GM23338 (cell line): ENCODE results near the gene CLDN3. TPM values are rescaled to one million over a fixed set of nuclear protein-coding genes. Genes with fewer than 3 reads are reported as not detected.

Source experiments
- ATAC-seq: fragments of 200-7000 bp; cut with Tn5 transposase; 3 replicates; pipeline ENCODE4 v1.9.1; 2020
- DNase-seq: peaks from one replicate; pipeline ENCODE4 v3.0.0-alpha.2; 2015; ENCODE audit warnings: low spot score
- H2AFZ ChIP-seq: fragments of 200-600 bp; sonication (generic); 2 replicates; pipeline ENCODE4 v1.8.0; 2016; ENCODE audit warnings: antibody characterized with exemption, mild to moderate bottlenecking, moderate library complexity
- H3F3A ChIP-seq: fragments of 200-600 bp; sonication (generic); replicated peaks from 2 replicates; pipeline ENCODE4 v1.8.0; 2017; ENCODE audit warnings: antibody characterized with exemption, mixed run types, low read depth
- H3K27ac ChIP-seq: fragments of 200-600 bp; sonication (generic); 2 replicates; pipeline ENCODE4 v1.6.1; 2016; ENCODE audit warnings: low read depth
- H3K27me3 ChIP-seq: fragments of 200-600 bp; sonication (generic); 2 replicates; pipeline ENCODE4 v1.8.0; 2016; ENCODE audit warnings: mild to moderate bottlenecking, mixed run types, moderate library complexity; ENCODE audit not compliant: insufficient read depth
- H3K36me3 ChIP-seq: fragments of 200-600 bp; sonication (generic); 2 replicates; pipeline ENCODE4 v1.8.0; 2016; ENCODE audit warnings: mild to moderate bottlenecking; ENCODE audit not compliant: insufficient read depth
- H3K4me1 ChIP-seq: fragments of 200-600 bp; sonication (generic); 2 replicates; pipeline ENCODE4 v1.8.0; 2016; ENCODE audit warnings: mild to moderate bottlenecking, moderate library complexity; ENCODE audit not compliant: insufficient read depth
- H3K4me2 ChIP-seq: fragments of 200-600 bp; sonication (generic); 2 replicates; pipeline ENCODE4 v1.7.1; 2017; ENCODE audit warnings: mixed run types
- H3K4me3 ChIP-seq: fragments of 200-600 bp; sonication (generic); 2 replicates; pipeline ENCODE4 v1.6.1; 2016; ENCODE audit warnings: mixed run types
- H3K79me2 ChIP-seq: fragments of 200-600 bp; sonication (generic); replicated peaks from 2 replicates; pipeline ENCODE4 v1.8.0; 2017; ENCODE audit warnings: mild to moderate bottlenecking; ENCODE audit not compliant: insufficient read depth
- H3K9me2 ChIP-seq: fragments of 200-600 bp; sonication (generic); 2 replicates; pipeline ENCODE4 v1.8.0; 2017; ENCODE audit not compliant: insufficient read depth
- H4K20me1 ChIP-seq: fragments of 200-600 bp; sonication (generic); replicated peaks from 2 replicates; pipeline ENCODE4 v1.8.0; 2017; ENCODE audit warnings: mild to moderate bottlenecking; ENCODE audit not compliant: insufficient read depth
- H3K27ac Mint-ChIP-seq: 2 replicates; pipeline ENCODE4 v1.8.0; 2020; ENCODE audit warnings: inconsistent platforms, mild to moderate bottlenecking, moderate library complexity, mixed read lengths
- H3K27me3 Mint-ChIP-seq: 3 replicates; pipeline ENCODE4 v1.8.0; 2022; ENCODE audit warnings: low read depth, mild to moderate bottlenecking, moderate library complexity, mixed read lengths, inconsistent platforms; ENCODE audit not compliant: insufficient read depth, poor library complexity
- H3K36me3 Mint-ChIP-seq: 3 replicates; pipeline ENCODE4 v1.8.0; 2021; ENCODE audit warnings: low read depth, mild to moderate bottlenecking, inconsistent platforms, moderate library complexity, mixed read lengths
- H3K4me1 Mint-ChIP-seq: 3 replicates; pipeline ENCODE4 v1.8.0; 2020; ENCODE audit warnings: mild to moderate bottlenecking, inconsistent platforms, mixed read lengths
- H3K4me3 Mint-ChIP-seq: 3 replicates; pipeline ENCODE4 v1.8.0; 2021; ENCODE audit warnings: moderate library complexity, mild to moderate bottlenecking, inconsistent platforms, mixed read lengths
- H3K9me3 Mint-ChIP-seq: 3 replicates; pipeline ENCODE4 v1.8.0; 2020; ENCODE audit warnings: moderate library complexity, mild to moderate bottlenecking, inconsistent platforms, mixed read lengths
- CREB1 ChIP-seq: fragments of 250-450 bp; sonication (Bioruptor Pico); IDR thresholded peaks from 2 replicates; pipeline ENCODE4 v1.5.0; 2020; ENCODE audit warnings: low read depth, mild to moderate bottlenecking, moderate library complexity
- EZH2 ChIP-seq: fragments of 200-600 bp; sonication (generic); IDR thresholded peaks from one replicate; pipeline ENCODE4 v1.8.0; 2017; ENCODE audit warnings: antibody characterized with exemption, mild to moderate bottlenecking, low read depth; ENCODE audit not compliant: unreplicated experiment
- EZH2phosphoT487 ChIP-seq: fragments of 200-600 bp; sonication (generic); IDR thresholded peaks from one replicate; pipeline ENCODE4 v1.8.1; 2018; ENCODE audit warnings: antibody characterized with exemption; ENCODE audit not compliant: unreplicated experiment
- JUNB ChIP-seq: IDR thresholded peaks from one replicate; pipeline ENCODE4 v1.6.1; 2016; ENCODE audit warnings: antibody characterized with exemption; ENCODE audit not compliant: unreplicated experiment
- NANOG ChIP-seq: IDR thresholded peaks from 2 replicates; pipeline ENCODE4 v1.6.1; 2016; ENCODE audit warnings: antibody characterized with exemption, borderline replicate concordance
- POLR2AphosphoS5 ChIP-seq: IDR thresholded peaks from 2 replicates; pipeline ENCODE4 v1.6.1; 2016; ENCODE audit warnings: antibody characterized with exemption, low read depth
- STAT1 ChIP-seq: IDR thresholded peaks from one replicate; pipeline ENCODE4 v1.6.1; 2016; ENCODE audit warnings: antibody characterized with exemption; ENCODE audit not compliant: unreplicated experiment
- ZNF114 ChIP-seq: fragments of 250-450 bp; sonication (Bioruptor Pico); IDR thresholded peaks from 2 replicates; pipeline ENCODE4 v1.5.0; 2020; ENCODE audit warnings: mild to moderate bottlenecking, moderate library complexity
- ZNF331 ChIP-seq: fragments of 250-450 bp; sonication (Bioruptor Pico); IDR thresholded peaks from 2 replicates; pipeline ENCODE4 v1.5.0; 2020; ENCODE audit warnings: low read depth, mild to moderate bottlenecking, moderate library complexity
- polyA plus RNA-seq: library from polyadenylated mRNA; unstranded; fragments of >200 nt; fragmentation: Nextera tagmentation; extraction: Ambion mirVana; gene quantifications from 2 replicates; pipeline ENCODE4 v1.2.1, GENCODE V29; 2016
- total RNA-seq: library from RNA; depleted of rRNA; stranded (reverse); fragments of >200 nt; shearing (Covaris generic); gene quantifications from 2 replicates; pipeline ENCODE4 v1.2.3, GENCODE V29; 2014
- TF ChIP-seq, protein P1 (sequence below): IDR thresholded peaks from 2 replicates; pipeline ENCODE4 v1.6.1; 2016; ENCODE audit warnings: antibody characterized with exemption
- TF ChIP-seq, protein P2 (sequence below): fragments of 250-450 bp; sonication (Bioruptor Pico); IDR thresholded peaks from 2 replicates; pipeline ENCODE4 v1.5.0; 2020; ENCODE audit warnings: mild to moderate bottlenecking, moderate library complexity
- TF ChIP-seq, protein P3 (sequence below): IDR thresholded peaks from one replicate; pipeline ENCODE4 v1.6.1; 2018; ENCODE audit warnings: antibody characterized with exemption; ENCODE audit not compliant: unreplicated experiment
- TF ChIP-seq, protein P4 (sequence below), 2 experiments: fragments of 200-600 bp in 1 of 2; sonication (generic) in 1 of 2; conservative IDR thresholded peaks; 2 replicates each; pipeline versions ENCODE4 v1.5.1 to v1.6.1; 2016 to 2017; ENCODE audit warnings: antibody characterized with exemption in 2 of 2, low read depth in 2 of 2, mild to moderate bottlenecking in 2 of 2, moderate library complexity in 1 of 2

CLDN3 gene
- total and polyA plus RNA-seq, 2 experiments from 2014 or later, result 20.1 to 27.7 TPM

DNA sequence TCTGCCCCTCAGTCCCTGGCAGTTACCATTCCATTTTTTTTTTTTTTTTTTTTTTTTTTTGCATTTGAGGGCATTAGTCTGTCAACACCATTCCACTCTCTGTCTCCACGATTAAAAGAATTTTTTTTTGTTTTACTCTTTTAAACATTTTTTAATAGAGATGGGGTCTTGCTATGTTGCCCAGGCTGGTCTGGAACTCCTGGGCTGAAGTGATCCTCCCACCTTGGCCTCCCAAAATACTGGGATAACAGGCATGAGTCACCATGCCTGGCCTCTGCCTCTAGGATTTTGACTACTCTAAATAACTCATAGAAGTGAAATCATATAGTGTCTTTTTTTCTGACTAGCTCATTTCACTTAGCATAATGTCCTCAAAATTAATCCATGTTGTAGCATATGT is 16.5 kb upstream of the CLDN3 start:
- H3K9me2 ChIP-seq, result no peaks in the 10 kb centered on the region
- no peaks in the 10 kb centered on the region for H3K79me2 ChIP-seq
- Mint-ChIP-seq H3K36me3 (peaks cover 3% of the 10 kb centered on the region; the same call in 2 of the 3 replicates), H3K4me1 (no peaks in the 10 kb centered on the region), H3K4me3 (no peak overlapping the region), H3K27ac (no peak overlapping the region), H3K27me3 (peaks cover 2% of the 10 kb centered on the region), H3K9me3 (peaks cover 7% of the 10 kb centered on the region; the same call in 1 of the 3 replicates)
- TF ChIP-seq ZNF331 (CRISPR knock-in tag) (no peak), STAT1 (no peak), EZH2phosphoT487 (no peak), EZH2 (no peak), POLR2AphosphoS5 (no peak), NANOG (no peak), CREB1 (CRISPR knock-in tag) (no peak), JUNB (no peak), ZNF114 (CRISPR knock-in tag) (no peak)
- TF ChIP-seq, protein P1, sequence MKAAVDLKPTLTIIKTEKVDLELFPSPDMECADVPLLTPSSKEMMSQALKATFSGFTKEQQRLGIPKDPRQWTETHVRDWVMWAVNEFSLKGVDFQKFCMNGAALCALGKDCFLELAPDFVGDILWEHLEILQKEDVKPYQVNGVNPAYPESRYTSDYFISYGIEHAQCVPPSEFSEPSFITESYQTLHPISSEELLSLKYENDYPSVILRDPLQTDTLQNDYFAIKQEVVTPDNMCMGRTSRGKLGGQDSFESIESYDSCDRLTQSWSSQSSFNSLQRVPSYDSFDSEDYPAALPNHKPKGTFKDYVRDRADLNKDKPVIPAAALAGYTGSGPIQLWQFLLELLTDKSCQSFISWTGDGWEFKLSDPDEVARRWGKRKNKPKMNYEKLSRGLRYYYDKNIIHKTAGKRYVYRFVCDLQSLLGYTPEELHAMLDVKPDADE, result no peak
- TF ChIP-seq, protein P2, sequence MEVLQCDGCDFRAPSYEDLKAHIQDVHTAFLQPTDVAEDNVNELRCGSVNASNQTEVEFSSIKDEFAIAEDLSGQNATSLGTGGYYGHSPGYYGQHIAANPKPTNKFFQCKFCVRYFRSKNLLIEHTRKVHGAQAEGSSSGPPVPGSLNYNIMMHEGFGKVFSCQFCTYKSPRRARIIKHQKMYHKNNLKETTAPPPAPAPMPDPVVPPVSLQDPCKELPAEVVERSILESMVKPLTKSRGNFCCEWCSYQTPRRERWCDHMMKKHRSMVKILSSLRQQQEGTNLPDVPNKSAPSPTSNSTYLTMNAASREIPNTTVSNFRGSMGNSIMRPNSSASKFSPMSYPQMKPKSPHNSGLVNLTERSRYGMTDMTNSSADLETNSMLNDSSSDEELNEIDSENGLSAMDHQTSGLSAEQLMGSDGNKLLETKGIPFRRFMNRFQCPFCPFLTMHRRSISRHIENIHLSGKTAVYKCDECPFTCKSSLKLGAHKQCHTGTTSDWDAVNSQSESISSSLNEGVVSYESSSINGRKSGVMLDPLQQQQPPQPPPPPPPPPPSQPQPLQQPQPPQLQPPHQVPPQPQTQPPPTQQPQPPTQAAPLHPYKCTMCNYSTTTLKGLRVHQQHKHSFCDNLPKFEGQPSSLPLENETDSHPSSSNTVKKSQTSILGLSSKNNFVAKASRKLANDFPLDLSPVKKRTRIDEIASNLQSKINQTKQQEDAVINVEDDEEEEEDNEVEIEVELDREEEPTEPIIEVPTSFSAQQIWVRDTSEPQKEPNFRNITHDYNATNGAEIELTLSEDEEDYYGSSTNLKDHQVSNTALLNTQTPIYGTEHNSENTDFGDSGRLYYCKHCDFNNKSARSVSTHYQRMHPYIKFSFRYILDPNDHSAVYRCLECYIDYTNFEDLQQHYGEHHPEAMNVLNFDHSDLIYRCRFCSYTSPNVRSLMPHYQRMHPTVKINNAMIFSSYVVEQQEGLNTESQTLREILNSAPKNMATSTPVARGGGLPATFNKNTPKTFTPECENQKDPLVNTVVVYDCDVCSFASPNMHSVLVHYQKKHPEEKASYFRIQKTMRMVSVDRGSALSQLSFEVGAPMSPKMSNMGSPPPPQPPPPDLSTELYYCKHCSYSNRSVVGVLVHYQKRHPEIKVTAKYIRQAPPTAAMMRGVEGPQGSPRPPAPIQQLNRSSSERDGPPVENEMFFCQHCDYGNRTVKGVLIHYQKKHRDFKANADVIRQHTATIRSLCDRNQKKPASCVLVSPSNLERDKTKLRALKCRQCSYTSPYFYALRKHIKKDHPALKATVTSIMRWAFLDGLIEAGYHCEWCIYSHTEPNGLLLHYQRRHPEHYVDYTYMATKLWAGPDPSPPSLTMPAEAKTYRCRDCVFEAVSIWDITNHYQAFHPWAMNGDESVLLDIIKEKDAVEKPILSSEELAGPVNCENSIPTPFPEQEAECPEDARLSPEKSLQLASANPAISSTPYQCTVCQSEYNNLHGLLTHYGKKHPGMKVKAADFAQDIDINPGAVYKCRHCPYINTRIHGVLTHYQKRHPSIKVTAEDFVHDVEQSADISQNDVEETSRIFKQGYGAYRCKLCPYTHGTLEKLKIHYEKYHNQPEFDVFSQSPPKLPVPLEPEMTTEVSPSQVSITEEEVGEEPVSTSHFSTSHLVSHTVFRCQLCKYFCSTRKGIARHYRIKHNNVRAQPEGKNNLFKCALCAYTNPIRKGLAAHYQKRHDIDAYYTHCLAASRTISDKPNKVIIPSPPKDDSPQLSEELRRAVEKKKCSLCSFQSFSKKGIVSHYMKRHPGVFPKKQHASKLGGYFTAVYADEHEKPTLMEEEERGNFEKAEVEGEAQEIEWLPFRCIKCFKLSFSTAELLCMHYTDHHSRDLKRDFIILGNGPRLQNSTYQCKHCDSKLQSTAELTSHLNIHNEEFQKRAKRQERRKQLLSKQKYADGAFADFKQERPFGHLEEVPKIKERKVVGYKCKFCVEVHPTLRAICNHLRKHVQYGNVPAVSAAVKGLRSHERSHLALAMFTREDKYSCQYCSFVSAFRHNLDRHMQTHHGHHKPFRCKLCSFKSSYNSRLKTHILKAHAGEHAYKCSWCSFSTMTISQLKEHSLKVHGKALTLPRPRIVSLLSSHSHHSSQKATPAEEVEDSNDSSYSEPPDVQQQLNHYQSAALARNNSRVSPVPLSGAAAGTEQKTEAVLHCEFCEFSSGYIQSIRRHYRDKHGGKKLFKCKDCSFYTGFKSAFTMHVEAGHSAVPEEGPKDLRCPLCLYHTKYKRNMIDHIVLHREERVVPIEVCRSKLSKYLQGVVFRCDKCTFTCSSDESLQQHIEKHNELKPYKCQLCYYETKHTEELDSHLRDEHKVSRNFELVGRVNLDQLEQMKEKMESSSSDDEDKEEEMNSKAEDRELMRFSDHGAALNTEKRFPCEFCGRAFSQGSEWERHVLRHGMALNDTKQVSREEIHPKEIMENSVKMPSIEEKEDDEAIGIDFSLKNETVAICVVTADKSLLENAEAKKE, result no peak
- TF ChIP-seq, protein P3, sequence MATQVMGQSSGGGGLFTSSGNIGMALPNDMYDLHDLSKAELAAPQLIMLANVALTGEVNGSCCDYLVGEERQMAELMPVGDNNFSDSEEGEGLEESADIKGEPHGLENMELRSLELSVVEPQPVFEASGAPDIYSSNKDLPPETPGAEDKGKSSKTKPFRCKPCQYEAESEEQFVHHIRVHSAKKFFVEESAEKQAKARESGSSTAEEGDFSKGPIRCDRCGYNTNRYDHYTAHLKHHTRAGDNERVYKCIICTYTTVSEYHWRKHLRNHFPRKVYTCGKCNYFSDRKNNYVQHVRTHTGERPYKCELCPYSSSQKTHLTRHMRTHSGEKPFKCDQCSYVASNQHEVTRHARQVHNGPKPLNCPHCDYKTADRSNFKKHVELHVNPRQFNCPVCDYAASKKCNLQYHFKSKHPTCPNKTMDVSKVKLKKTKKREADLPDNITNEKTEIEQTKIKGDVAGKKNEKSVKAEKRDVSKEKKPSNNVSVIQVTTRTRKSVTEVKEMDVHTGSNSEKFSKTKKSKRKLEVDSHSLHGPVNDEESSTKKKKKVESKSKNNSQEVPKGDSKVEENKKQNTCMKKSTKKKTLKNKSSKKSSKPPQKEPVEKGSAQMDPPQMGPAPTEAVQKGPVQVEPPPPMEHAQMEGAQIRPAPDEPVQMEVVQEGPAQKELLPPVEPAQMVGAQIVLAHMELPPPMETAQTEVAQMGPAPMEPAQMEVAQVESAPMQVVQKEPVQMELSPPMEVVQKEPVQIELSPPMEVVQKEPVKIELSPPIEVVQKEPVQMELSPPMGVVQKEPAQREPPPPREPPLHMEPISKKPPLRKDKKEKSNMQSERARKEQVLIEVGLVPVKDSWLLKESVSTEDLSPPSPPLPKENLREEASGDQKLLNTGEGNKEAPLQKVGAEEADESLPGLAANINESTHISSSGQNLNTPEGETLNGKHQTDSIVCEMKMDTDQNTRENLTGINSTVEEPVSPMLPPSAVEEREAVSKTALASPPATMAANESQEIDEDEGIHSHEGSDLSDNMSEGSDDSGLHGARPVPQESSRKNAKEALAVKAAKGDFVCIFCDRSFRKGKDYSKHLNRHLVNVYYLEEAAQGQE, result no peak
- TF ChIP-seq, protein P4, sequence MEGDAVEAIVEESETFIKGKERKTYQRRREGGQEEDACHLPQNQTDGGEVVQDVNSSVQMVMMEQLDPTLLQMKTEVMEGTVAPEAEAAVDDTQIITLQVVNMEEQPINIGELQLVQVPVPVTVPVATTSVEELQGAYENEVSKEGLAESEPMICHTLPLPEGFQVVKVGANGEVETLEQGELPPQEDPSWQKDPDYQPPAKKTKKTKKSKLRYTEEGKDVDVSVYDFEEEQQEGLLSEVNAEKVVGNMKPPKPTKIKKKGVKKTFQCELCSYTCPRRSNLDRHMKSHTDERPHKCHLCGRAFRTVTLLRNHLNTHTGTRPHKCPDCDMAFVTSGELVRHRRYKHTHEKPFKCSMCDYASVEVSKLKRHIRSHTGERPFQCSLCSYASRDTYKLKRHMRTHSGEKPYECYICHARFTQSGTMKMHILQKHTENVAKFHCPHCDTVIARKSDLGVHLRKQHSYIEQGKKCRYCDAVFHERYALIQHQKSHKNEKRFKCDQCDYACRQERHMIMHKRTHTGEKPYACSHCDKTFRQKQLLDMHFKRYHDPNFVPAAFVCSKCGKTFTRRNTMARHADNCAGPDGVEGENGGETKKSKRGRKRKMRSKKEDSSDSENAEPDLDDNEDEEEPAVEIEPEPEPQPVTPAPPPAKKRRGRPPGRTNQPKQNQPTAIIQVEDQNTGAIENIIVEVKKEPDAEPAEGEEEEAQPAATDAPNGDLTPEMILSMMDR (conservative IDR thresholded peaks at IDR 0.05; ENCODE audit: low read depth in 2 of 2), result no peak
- no peak overlapping the region for H3K4me3 ChIP-seq
- DNase-seq (no peak), ATAC-seq (no peak)
- no peaks in the 10 kb centered on the region for H3K27me3 ChIP-seq
- no peak overlapping the region for H3K27ac ChIP-seq
- no peaks in the 10 kb centered on the region for H4K20me1 ChIP-seq
- no peak overlapping the region for H3K4me2 ChIP-seq
- H3F3A ChIP-seq, result no peaks in the 10 kb centered on the region
- H3K36me3 ChIP-seq, result no peaks in the 10 kb centered on the region
- no peak overlapping the region for H2AFZ ChIP-seq
- H3K4me1 ChIP-seq, result no peaks in the 10 kb centered on the region
